GM10266 (cell line): ENCODE results near the gene JMJD8.

ENCODE experiments used
- DNase-seq: peaks from one replicate; pipeline ENCODE4 v3.0.0; 2012; ENCODE audit errors: extremely low spot score
- TF ChIP-seq, protein P1 (sequence below): IDR thresholded peaks from 2 replicates; pipeline ENCODE4 v1.5.1; 2012; ENCODE audit warnings: mild to moderate bottlenecking, low read depth; ENCODE audit not compliant: control insufficient read depth, insufficient read depth; ENCODE audit errors: missing control alignments

Gene JMJD8

DNA sequence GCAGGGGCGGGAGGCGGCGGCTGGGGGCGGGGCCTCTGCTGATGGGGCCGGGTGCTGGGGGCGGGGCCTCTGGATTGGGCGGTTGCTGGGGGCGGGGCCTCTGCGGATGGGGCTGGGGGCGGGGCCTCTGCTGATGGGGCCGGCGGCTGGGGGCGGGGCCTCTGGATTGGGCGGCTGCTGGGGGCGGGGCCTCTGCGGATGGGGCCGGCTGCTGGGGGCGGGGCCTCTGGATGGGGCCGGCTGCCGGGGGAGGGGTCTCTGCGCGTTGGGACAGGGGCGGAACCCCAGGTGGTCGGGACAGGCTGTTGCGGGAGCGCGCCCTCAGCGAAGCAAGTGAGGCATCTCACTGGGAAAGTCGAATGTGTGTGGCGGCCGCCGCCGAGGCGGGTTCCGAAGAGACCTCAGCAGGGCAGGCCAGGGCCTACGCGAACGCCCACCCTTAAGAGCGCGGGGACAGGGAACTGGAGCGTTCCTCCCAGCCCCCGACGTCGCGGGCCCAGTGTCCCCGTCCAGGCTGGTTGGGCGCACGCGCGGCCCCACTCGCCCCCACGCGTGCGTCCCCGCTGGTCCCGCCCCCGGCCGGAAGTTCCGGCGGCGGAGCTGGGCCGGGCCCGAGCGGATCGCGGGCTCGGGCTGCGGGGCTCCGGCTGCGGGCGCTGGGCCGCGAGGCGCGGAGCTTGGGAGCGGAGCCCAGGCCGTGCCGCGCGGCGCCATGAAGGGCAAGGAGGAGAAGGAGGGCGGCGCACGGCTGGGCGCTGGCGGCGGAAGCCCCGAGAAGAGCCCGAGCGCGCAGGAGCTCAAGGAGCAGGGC is 4.1 kb downstream of the JMJD8 start, which contains the start of gene STUB1:
STUB1 (plus strand) TSS at position 597 of the 811 bp plus-strand sequence; CDS start at position 713, 116 bp downstream.
- TF ChIP-seq, protein P1, sequence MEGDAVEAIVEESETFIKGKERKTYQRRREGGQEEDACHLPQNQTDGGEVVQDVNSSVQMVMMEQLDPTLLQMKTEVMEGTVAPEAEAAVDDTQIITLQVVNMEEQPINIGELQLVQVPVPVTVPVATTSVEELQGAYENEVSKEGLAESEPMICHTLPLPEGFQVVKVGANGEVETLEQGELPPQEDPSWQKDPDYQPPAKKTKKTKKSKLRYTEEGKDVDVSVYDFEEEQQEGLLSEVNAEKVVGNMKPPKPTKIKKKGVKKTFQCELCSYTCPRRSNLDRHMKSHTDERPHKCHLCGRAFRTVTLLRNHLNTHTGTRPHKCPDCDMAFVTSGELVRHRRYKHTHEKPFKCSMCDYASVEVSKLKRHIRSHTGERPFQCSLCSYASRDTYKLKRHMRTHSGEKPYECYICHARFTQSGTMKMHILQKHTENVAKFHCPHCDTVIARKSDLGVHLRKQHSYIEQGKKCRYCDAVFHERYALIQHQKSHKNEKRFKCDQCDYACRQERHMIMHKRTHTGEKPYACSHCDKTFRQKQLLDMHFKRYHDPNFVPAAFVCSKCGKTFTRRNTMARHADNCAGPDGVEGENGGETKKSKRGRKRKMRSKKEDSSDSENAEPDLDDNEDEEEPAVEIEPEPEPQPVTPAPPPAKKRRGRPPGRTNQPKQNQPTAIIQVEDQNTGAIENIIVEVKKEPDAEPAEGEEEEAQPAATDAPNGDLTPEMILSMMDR: no peak
- peak; percentile 94 for DNase-seq

DNA sequence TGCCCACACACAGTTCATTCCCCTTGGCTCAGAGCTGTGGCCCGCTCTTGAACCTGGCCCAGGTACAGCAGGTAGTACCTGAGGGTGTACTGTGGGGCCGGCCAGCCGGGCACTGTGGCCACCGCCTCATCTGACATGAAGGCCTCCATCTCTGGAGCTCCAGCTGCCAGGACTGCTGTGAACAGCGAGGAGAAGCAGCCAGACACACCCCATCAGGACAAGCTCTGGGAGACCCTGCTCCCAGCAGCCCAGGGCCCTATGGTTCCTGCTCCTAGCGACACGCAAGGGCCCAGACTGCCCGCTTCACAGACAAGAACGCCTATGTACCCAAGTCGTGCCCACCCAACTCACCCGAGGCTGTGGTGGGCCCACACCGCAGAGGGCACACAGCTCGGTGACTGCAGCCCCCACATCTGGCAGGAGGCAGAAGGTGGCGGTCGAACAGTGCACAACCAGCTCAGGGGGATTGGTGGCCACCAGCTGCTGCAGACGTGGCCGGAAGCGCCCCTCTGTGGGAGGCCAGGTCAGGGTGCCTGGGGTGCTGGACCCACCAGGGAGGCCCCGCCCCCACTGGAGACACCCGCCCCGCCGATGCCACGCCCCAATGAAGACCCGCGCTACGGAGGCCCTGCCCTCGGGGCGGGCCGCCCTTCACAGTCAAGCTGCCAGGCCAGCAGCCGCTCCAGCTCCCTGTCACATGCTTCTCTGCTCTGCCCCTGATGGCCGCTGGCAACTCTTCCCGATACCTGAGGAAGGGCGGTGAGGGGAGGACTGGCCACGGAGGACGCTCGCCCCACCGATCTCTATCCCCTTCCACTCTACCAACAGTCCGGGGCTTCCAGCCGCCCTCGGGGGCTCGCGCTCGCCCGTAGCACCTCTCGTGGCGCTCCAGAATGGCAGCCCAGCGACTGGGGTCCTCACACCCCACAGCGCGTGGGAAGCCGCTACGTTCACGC is 5.0 kb downstream of the JMJD8 start:
- DNase-seq: peak; percentile 73

DNA sequence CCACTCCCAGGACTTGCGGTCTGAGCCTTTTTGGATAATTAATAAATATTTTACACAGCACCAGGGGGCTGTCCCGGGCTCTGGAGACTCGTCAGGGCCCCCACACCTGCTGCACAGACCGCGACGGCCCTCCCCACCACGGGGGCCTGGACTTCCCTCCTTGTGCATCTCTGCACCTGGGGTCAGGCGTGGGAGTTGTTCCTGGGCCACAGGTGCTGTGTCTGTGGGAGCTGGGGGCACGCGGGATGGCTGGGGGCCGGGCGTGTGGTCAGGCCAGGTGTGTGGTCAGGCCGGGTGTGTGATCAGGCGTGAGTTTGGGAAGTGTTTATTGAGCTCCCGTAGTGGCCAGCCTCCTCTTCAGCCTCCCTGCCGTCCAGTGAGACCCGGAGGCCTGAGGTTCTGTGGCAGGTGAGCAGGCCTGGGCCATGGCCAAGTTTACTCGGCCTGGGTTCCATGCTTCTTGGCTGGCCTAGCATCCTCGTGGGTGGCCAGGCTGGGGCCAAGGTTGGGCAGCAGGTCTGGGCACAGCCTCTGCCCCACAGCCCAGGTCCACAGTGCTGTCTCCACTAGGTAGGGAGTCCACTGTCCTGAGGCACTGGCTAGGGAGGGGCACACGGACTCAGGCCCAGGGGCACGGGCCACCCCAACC is 5.8 kb downstream of the JMJD8 start:
- no peak for DNase-seq
- TF ChIP-seq, protein P1: no peak

More for the DNA sequence above, 5.0 kb downstream of the JMJD8 start:
- TF ChIP-seq, protein P1: no peak

DNA sequence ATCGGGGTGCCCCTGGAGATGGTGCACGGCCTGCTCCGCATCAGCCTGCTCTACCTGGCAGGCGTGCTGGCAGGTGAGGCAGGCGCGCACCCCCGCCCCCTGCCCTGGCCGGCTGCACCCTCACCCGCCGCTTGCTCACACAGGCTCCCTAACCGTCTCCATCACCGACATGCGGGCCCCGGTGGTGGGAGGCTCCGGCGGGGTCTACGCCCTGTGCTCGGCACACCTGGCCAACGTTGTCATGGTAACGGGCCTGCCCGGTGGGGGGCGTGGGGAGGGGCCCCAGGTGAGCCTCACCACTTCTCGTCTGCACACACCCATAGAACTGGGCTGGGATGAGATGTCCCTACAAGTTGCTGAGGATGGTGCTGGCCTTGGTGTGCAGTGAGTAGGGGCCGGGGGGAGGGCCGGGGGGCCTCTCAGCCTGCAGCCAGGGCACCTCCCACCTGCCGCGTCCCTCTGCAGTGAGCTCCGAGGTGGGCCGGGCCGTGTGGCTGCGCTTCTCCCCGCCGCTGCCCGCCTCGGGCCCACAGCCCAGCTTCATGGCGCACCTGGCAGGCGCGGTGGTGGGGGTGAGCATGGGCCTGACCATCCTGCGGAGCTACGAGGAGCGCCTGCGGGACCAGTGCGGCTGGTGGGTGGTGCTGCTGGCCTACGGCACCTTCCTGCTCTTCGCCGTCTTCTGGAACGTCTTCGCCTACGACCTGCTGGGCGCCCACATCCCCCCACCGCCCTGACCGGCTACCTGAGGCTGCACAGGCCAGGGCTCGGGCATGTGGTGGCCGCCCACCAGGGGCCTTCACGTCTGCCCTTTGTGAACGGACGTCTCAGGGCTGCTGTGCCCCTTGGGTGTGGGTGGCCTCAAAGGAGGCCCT is 6.6 kb downstream of the JMJD8 start:
- TF ChIP-seq, protein P1: no peak
- no peak for DNase-seq

DNA sequence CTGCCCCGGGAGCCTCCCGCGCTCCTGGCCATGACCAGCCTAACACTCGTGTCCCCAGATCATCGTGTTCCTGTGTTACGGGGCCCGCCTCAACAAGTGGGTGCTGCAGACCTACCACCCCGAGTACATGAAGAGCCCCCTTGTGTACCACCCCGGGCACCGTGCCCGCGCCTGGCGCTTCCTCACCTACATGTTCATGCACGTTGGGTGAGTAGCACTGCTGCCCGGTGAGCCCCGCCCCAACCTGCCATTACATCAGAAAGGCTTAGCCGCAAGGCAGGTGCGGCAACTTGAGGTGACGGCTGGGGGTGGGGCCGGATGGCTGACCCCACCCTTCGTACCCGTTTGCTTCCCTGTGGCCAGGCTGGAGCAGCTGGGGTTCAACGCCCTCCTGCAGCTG is 7.2 kb downstream of the JMJD8 start:
- TF ChIP-seq, protein P1: no peak
- DNase-seq: no peak

DNA sequence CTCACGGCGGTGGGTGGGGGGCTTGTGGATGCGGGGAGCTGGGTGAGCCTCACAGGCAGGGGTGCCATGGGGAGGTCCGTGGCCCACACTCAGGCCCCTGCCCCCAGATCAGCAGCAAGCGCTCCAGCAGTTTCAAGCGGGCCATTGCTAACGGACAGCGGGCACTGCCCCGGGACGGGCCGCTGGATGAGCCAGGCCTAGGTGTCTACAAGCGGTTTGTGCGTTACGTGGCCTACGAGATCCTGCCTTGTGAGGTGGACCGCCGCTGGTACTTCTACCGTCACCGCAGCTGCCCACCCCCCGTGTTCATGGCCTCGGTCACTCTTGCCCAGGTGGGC is 7.6 kb downstream of the JMJD8 start:
- TF ChIP-seq, protein P1: no peak
- DNase-seq: no peak
